Upper lobe of left lung (tissue), 4 donors: ENCODE data around the gene ABCD1.

ENCODE experiments used
- EP300 ChIP-seq, 4 donors: sonication (generic); formaldehyde crosslinking; IDR thresholded peaks; one replicate each; pipeline ENCODE4 v1.5.1; 2017; ENCODE audit warnings: antibody characterized with exemption in 4 of 4, control low read depth in 2 of 4
- POLR2A ChIP-seq, 4 donors: fragments of 450-650 bp; IDR thresholded peaks; one replicate each; pipeline ENCODE4 v1.5.1; 2016 to 2017; ENCODE audit warnings: antibody characterized with exemption in 4 of 4, mild to moderate bottlenecking in 2 of 4
- POLR2AphosphoS5 ChIP-seq, 2 donors: sonication (generic); formaldehyde crosslinking; IDR thresholded peaks; one replicate each; pipeline ENCODE4 v1.5.1; 2017; ENCODE audit warnings: antibody characterized with exemption in 2 of 2
- TF ChIP-seq, protein P1 (sequence below), 6 experiments: fragments of 450-650 bp in 4 of 6; fragments of 200-600 bp in 2 of 6; sonication (generic) in 2 of 6; IDR thresholded peaks; one replicate each; pipeline ENCODE4 v1.5.1; 2016 to 2019; ENCODE audit warnings: antibody characterized with exemption in 6 of 6

GRCh38 chrX:153741446-153741845 lies 16.8 kb downstream of the ABCD1 start:
- TF ChIP-seq POLR2A (IDR thresholded peaks at IDR 0.05) (no peak), EP300 (IDR thresholded peaks at IDR 0.05) (no peak), POLR2AphosphoS5 (IDR thresholded peaks at IDR 0.05) (no peak)
- TF ChIP-seq, protein P1, sequence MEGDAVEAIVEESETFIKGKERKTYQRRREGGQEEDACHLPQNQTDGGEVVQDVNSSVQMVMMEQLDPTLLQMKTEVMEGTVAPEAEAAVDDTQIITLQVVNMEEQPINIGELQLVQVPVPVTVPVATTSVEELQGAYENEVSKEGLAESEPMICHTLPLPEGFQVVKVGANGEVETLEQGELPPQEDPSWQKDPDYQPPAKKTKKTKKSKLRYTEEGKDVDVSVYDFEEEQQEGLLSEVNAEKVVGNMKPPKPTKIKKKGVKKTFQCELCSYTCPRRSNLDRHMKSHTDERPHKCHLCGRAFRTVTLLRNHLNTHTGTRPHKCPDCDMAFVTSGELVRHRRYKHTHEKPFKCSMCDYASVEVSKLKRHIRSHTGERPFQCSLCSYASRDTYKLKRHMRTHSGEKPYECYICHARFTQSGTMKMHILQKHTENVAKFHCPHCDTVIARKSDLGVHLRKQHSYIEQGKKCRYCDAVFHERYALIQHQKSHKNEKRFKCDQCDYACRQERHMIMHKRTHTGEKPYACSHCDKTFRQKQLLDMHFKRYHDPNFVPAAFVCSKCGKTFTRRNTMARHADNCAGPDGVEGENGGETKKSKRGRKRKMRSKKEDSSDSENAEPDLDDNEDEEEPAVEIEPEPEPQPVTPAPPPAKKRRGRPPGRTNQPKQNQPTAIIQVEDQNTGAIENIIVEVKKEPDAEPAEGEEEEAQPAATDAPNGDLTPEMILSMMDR (IDR thresholded peaks at IDR 0.05) = no peak
